GM23338 (cell line): ENCODE results near the gene OSBPL3. TPM values are rescaled to one million over a fixed set of nuclear protein-coding genes. Genes with fewer than 3 reads are reported as not detected.

ENCODE experiments used
- ATAC-seq: fragments of 200-7000 bp; cut with Tn5 transposase; 3 replicates; pipeline ENCODE4 v1.9.1; 2020
- DNase-seq: peaks from one replicate; pipeline ENCODE4 v3.0.0-alpha.2; 2015; ENCODE audit warnings: low spot score
- H2AFZ ChIP-seq: fragments of 200-600 bp; sonication (generic); 2 replicates; pipeline ENCODE4 v1.8.0; 2016; ENCODE audit warnings: antibody characterized with exemption, mild to moderate bottlenecking, moderate library complexity
- H3F3A ChIP-seq: fragments of 200-600 bp; sonication (generic); replicated peaks from 2 replicates; pipeline ENCODE4 v1.8.0; 2017; ENCODE audit warnings: antibody characterized with exemption, mixed run types, low read depth
- H3K27ac ChIP-seq: fragments of 200-600 bp; sonication (generic); 2 replicates; pipeline ENCODE4 v1.6.1; 2016; ENCODE audit warnings: low read depth
- H3K27me3 ChIP-seq: fragments of 200-600 bp; sonication (generic); 2 replicates; pipeline ENCODE4 v1.8.0; 2016; ENCODE audit warnings: mild to moderate bottlenecking, mixed run types, moderate library complexity; ENCODE audit not compliant: insufficient read depth
- H3K36me3 ChIP-seq: fragments of 200-600 bp; sonication (generic); 2 replicates; pipeline ENCODE4 v1.8.0; 2016; ENCODE audit warnings: mild to moderate bottlenecking; ENCODE audit not compliant: insufficient read depth
- H3K4me1 ChIP-seq: fragments of 200-600 bp; sonication (generic); 2 replicates; pipeline ENCODE4 v1.8.0; 2016; ENCODE audit warnings: mild to moderate bottlenecking, moderate library complexity; ENCODE audit not compliant: insufficient read depth
- H3K4me2 ChIP-seq: fragments of 200-600 bp; sonication (generic); 2 replicates; pipeline ENCODE4 v1.7.1; 2017; ENCODE audit warnings: mixed run types
- H3K4me3 ChIP-seq: fragments of 200-600 bp; sonication (generic); 2 replicates; pipeline ENCODE4 v1.6.1; 2016; ENCODE audit warnings: mixed run types
- H3K79me2 ChIP-seq: fragments of 200-600 bp; sonication (generic); replicated peaks from 2 replicates; pipeline ENCODE4 v1.8.0; 2017; ENCODE audit warnings: mild to moderate bottlenecking; ENCODE audit not compliant: insufficient read depth
- H3K9me2 ChIP-seq: fragments of 200-600 bp; sonication (generic); 2 replicates; pipeline ENCODE4 v1.8.0; 2017; ENCODE audit not compliant: insufficient read depth
- H4K20me1 ChIP-seq: fragments of 200-600 bp; sonication (generic); replicated peaks from 2 replicates; pipeline ENCODE4 v1.8.0; 2017; ENCODE audit warnings: mild to moderate bottlenecking; ENCODE audit not compliant: insufficient read depth
- H3K27ac Mint-ChIP-seq: 2 replicates; pipeline ENCODE4 v1.8.0; 2020; ENCODE audit warnings: inconsistent platforms, mild to moderate bottlenecking, moderate library complexity, mixed read lengths
- H3K27me3 Mint-ChIP-seq: 3 replicates; pipeline ENCODE4 v1.8.0; 2022; ENCODE audit warnings: low read depth, mild to moderate bottlenecking, moderate library complexity, mixed read lengths, inconsistent platforms; ENCODE audit not compliant: insufficient read depth, poor library complexity
- H3K36me3 Mint-ChIP-seq: 3 replicates; pipeline ENCODE4 v1.8.0; 2021; ENCODE audit warnings: low read depth, mild to moderate bottlenecking, inconsistent platforms, moderate library complexity, mixed read lengths
- H3K4me1 Mint-ChIP-seq: 3 replicates; pipeline ENCODE4 v1.8.0; 2020; ENCODE audit warnings: mild to moderate bottlenecking, inconsistent platforms, mixed read lengths
- H3K4me3 Mint-ChIP-seq: 3 replicates; pipeline ENCODE4 v1.8.0; 2021; ENCODE audit warnings: moderate library complexity, mild to moderate bottlenecking, inconsistent platforms, mixed read lengths
- H3K9me3 Mint-ChIP-seq: 3 replicates; pipeline ENCODE4 v1.8.0; 2020; ENCODE audit warnings: moderate library complexity, mild to moderate bottlenecking, inconsistent platforms, mixed read lengths
- CREB1 ChIP-seq: fragments of 250-450 bp; sonication (Bioruptor Pico); IDR thresholded peaks from 2 replicates; pipeline ENCODE4 v1.5.0; 2020; ENCODE audit warnings: low read depth, mild to moderate bottlenecking, moderate library complexity
- ETS1 ChIP-seq: IDR thresholded peaks from 2 replicates; pipeline ENCODE4 v1.6.1; 2016; ENCODE audit warnings: antibody characterized with exemption
- JUNB ChIP-seq: IDR thresholded peaks from one replicate; pipeline ENCODE4 v1.6.1; 2016; ENCODE audit warnings: antibody characterized with exemption; ENCODE audit not compliant: unreplicated experiment
- NANOG ChIP-seq: IDR thresholded peaks from 2 replicates; pipeline ENCODE4 v1.6.1; 2016; ENCODE audit warnings: antibody characterized with exemption, borderline replicate concordance
- POLR2AphosphoS5 ChIP-seq: IDR thresholded peaks from 2 replicates; pipeline ENCODE4 v1.6.1; 2016; ENCODE audit warnings: antibody characterized with exemption, low read depth
- REST ChIP-seq: IDR thresholded peaks from one replicate; pipeline ENCODE4 v1.6.1; 2018; ENCODE audit warnings: antibody characterized with exemption; ENCODE audit not compliant: unreplicated experiment
- ZNF114 ChIP-seq: fragments of 250-450 bp; sonication (Bioruptor Pico); IDR thresholded peaks from 2 replicates; pipeline ENCODE4 v1.5.0; 2020; ENCODE audit warnings: mild to moderate bottlenecking, moderate library complexity
- ZNF331 ChIP-seq: fragments of 250-450 bp; sonication (Bioruptor Pico); IDR thresholded peaks from 2 replicates; pipeline ENCODE4 v1.5.0; 2020; ENCODE audit warnings: low read depth, mild to moderate bottlenecking, moderate library complexity
- ZNF462 ChIP-seq: fragments of 250-450 bp; sonication (Bioruptor Pico); IDR thresholded peaks from 2 replicates; pipeline ENCODE4 v1.5.0; 2020; ENCODE audit warnings: mild to moderate bottlenecking, moderate library complexity
- polyA plus RNA-seq: library from polyadenylated mRNA; unstranded; fragments of >200 nt; fragmentation: Nextera tagmentation; extraction: Ambion mirVana; gene quantifications from 2 replicates; pipeline ENCODE4 v1.2.1, GENCODE V29; 2016
- total RNA-seq: library from RNA; depleted of rRNA; stranded (reverse); fragments of >200 nt; shearing (Covaris generic); gene quantifications from 2 replicates; pipeline ENCODE4 v1.2.3, GENCODE V29; 2014

The OSBPL3 gene
- total and polyA plus RNA-seq, 2 experiments from 2014 or later, result 7.2 to 15.7 TPM

- no peak overlapping the region for H3K27ac ChIP-seq
- H3K36me3 Mint-ChIP-seq, result no peaks in the 10 kb centered on the region
- TF ChIP-seq ETS1 (no peak), POLR2AphosphoS5 (no peak), REST (no peak), NANOG (no peak), ZNF114 (CRISPR knock-in tag) (no peak)
- H3K4me3 ChIP-seq, result no peak overlapping the region
- no peaks in the 10 kb centered on the region for H3K9me2 ChIP-seq
- DNase-seq (no peak), ATAC-seq (no peak)
- no peaks in the 10 kb centered on the region for H3K27me3 ChIP-seq
- H3K9me3 Mint-ChIP-seq, result no peaks in the 10 kb centered on the region
- H3F3A ChIP-seq, result no peaks in the 10 kb centered on the region
- H3K79me2 ChIP-seq, result peaks cover 27% of the 10 kb centered on the region; the same call in 1 of the 2 replicates
- no peak overlapping the region for H3K27ac Mint-ChIP-seq
- peaks cover 28% of the 10 kb centered on the region for H3K4me1 Mint-ChIP-seq
- H3K4me1 ChIP-seq, result peaks cover 24% of the 10 kb centered on the region
- H3K4me3 Mint-ChIP-seq, result no peak overlapping the region
- no peaks in the 10 kb centered on the region for H3K27me3 Mint-ChIP-seq
- no peaks in the 10 kb centered on the region for H3K36me3 ChIP-seq
- no peak overlapping the region for H3K4me2 ChIP-seq
- H4K20me1 ChIP-seq, result peaks cover 5% of the 10 kb centered on the region; the same call in 1 of the 2 replicates
- no peak overlapping the region for H2AFZ ChIP-seq
Observed at GRCh38 chr7:24914465-24914859, 65.5 kb downstream of the OSBPL3 start.

GRCh38 chr7:24913801-24914464, 66.0 kb downstream of the OSBPL3 start:
- no peaks in the 10 kb centered on the region for H3K36me3 Mint-ChIP-seq
- H3K27me3 Mint-ChIP-seq, result no peaks in the 10 kb centered on the region
- ATAC-seq, result no peak

More at GRCh38 chr7:24913801-24914464, 66.0 kb downstream of the OSBPL3 start:
- Histone ChIP-seq H4K20me1 (peaks cover 5% of the 10 kb centered on the region; the same call in 1 of the 2 replicates), H3K36me3 (no peaks in the 10 kb centered on the region), H3K27me3 (no peaks in the 10 kb centered on the region), H3K4me2 (no peak overlapping the region), H2AFZ (no peak overlapping the region), H3K4me3 (no peak overlapping the region), H3K9me2 (no peaks in the 10 kb centered on the region), H3K27ac (no peak overlapping the region), H3F3A (no peaks in the 10 kb centered on the region), H3K79me2 (peaks cover 28% of the 10 kb centered on the region), H3K4me1 (peaks cover 24% of the 10 kb centered on the region)
- Mint-ChIP-seq H3K4me1 (peaks cover 28% of the 10 kb centered on the region), H3K27ac (no peak overlapping the region), H3K4me3 (no peak overlapping the region), H3K9me3 (no peaks in the 10 kb centered on the region)
- DNase-seq, result no peak
- no peak for TF ChIP-seq POLR2AphosphoS5
- TF ChIP-seq NANOG, result no peak
- no peak for TF ChIP-seq JUNB
- no peak for TF ChIP-seq ZNF331 (CRISPR knock-in tag)
- TF ChIP-seq CREB1 (CRISPR knock-in tag), result no peak
- TF ChIP-seq ZNF462 (CRISPR knock-in tag), result no peak
- TF ChIP-seq ZNF114 (CRISPR knock-in tag), result no peak
